Measurements from ENCODE around the gene MTERF4.

Gene MTERF4

GRCh38 chr2:241133436-241133820 is 31.3 kb upstream of the MTERF4 start:
- DNase-seq = no peak

DNA sequence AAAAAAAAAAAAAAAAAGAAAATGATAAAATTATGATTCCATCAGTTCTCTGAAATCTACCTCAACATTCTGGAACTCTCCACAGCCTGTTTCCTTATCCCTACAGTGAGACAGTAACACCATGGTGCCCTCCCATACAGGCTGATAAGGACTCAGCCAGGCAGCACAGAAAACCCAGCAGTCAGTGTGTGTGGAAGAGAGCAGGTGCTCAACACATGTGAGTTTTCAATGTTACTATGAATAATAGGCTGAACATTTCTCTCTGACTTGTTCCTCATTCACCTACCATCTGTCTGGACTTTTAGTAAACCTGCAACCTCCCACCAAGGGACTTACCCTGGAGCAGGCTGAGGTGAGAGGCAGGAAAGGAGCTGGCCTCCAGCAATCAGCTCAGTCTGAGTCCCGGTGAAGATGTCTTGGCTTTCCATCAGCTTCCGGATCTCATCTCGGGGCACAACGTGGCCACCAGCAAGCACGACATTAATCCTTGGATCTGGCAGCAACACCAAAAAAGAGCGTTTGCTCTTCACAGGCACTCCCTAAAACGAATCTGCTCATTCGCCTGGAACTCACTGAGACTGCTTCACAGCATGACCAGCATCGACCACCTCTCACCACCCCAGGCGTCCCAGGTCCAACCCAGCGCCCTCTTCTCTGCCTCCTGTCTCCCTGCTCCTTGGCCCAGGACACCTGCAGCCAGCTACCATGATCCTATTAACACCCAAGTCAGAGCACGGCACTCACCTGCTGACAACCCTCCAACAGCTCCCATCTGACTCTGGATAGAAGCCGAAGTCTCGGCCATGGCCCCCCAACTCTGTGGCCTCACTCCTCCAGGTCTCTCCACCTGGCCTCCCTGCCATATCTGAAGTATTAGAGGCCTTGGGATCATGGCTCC is 30.7 kb upstream of the MTERF4 start:
- no peak for DNase-seq

DNA sequence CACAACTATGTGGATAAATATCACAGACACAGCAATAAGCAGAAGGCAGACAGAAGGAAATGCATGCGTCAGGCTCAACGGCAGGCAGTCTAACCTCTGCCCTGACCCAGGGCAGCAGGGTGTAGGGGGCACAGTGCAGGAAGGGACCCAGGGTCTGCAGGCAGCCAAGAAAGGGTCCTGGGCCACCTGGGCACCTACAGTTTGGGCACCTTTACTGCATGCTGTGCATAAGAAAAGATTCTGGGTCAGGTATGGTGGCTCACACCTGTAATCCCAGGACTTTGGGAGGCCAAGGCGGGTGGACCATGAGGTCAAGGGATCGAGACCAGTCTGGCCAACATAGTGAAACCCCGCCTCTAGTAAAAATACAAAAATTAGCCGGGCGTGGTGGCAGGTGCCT is 29.4 kb upstream of the MTERF4 start:
- DNase-seq = no peak

DNA sequence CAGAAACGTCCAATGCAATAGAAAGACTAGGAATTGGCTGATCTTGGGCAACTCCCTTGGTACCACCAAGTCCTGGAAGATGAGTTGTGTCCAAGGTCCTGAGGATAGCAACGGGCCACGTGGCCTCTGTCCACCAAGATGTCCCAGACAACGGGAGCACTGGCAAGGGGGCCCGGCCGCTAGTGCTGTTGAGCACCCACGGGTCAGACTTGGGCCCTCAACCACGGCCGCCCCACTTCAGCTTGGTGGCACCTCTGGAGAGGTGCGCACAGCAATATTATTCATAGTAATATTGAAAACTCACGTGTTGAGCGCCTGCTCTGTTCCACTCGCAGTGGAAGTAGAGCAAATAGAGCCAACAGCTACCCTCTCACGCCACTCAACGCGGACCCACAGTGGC is 28.2 kb upstream of the MTERF4 start:
- DNase-seq = no peak

GRCh38 chr2:241129086-241129871 is 27.2 kb upstream of the MTERF4 start:
- DNase-seq = no peak

- no peak for DNase-seq
Measured at GRCh38 chr2:241128266-241128665, 26.2 kb upstream of the MTERF4 start.

GRCh38 chr2:241126771-241127202 is 24.7 kb upstream of the MTERF4 start:
- no peak for DNase-seq

GRCh38 chr2:241126201-241126611 is 24.1 kb upstream of the MTERF4 start:
- no peak for DNase-seq

GRCh38 chr2:241125626-241126025 is 23.5 kb upstream of the MTERF4 start:
- peak; percentile 29 for DNase-seq

DNA sequence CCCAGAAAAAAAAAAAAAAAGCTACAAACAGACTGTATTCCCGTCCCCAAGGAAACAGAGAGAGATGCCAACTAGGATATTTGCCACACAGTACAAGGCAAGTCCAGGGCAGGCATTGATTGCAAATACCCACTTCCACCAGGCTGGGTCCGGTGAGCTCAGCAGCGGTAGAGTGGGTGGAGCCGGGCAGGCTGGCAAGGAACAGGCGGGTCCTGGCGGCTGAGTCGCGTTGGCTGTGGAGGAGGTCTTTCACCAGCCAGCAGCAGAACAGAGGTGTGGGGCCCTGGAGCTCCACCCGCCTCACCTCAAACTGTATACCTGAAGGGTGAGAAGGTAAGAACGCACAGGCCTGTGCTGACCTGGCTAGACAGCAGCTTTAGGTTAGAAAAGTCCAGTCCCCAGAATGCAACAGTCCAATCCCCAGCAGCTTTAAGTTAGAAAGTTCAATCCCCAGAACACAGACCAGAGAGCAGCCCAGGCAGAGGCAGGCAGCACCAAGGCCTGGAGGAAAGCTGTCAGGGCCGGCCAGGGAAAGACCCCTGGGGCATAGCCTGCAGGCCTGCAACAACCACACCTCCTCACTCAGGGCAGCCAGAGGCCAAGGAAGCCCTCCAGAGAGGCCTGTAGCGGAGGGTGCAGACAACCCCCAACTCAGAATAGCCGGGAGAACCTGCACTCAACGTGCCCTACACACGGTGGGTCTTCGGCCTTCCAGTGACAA is 21.9 kb upstream of the MTERF4 start:
- DNase-seq = peak; percentile 66

GRCh38 chr2:241122376-241123002 is 20.4 kb upstream of the MTERF4 start:
- DNase-seq = no peak

DNA sequence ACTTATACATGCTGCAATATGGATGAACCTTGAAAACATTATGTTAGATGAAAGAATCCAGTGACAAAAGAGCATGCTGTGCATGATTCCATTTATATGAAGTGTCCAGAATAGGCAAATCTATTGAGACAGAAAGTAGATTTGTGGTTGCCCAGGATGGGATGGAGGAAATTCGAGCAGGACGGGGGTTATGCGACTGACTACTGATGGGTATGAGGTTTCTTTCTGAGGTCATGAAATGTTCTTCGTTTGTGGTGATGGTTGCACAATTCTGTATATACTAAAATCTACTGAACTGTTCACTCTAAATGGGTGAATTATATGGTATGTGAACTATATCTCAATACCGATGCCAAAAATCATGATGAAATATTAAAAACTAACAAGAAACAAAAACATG is 18.9 kb upstream of the MTERF4 start:
- no peak for DNase-seq

DNA sequence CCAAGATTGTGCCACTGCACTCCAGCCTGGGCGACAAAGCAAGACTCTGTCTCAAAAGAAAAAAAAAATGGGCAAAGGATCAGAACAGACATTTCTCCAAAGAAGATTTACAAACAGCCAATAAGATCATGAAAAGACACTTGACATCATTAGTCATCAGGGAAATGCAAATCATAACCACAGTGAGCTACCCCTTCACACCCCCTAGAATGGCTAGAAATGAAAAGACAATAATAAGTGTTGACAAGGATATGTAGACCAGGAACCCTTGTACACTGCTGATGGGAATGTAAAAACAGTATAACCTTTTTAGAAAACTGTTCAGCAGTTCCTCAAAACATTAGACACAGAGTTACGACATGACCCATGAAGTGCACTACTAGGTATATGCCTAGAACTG is 18.4 kb upstream of the MTERF4 start:
- DNase-seq = no peak

- no peak for DNase-seq
Measured at GRCh38 chr2:241118737-241119505, 16.8 kb upstream of the MTERF4 start.

GRCh38 chr2:241116606-241117560 is 14.8 kb upstream of the MTERF4 start:
- DNase-seq = no peak

DNA sequence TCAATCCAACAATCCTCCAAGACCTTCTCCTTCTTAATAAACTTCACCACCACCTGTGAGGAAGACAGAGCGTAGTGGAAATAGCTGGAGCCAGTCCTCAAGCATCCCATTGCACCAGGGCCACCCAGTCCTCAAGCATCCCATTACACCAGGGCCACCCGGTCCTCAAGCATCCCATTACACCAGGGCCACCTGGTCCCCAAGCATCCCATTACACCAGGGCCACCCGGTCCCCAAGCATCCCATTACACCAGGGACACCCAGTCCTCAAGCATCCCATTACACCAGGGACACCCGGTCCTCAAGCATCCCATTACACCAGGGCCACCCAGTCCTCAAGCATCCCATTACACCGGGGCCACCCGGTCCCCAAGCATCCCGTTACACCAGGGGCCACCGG is 13.3 kb upstream of the MTERF4 start:
- no peak for DNase-seq

DNA sequence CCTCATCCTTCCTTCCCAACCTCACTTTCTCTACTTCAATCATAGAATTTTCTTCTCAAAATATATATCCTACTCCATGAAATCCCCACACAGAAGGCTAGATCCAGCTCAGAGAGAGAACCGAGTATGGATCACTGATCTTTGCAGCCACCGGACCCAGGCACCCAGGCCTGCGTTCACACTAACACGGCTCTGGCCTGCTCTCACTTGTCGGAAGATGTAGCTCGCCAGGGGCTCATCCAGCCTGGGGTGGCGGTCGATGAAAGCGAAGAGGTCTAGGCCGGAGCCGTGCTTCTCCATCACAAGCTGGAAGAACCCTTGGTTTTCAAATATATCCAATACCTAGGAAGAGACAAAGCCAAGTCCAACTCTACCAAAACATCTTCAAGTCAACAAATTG is 12.7 kb upstream of the MTERF4 start:
- DNase-seq = no peak

- peak; percentile 71 for DNase-seq
Measured at GRCh38 chr2:241112592-241112991, 10.5 kb upstream of the MTERF4 start.

DNA sequence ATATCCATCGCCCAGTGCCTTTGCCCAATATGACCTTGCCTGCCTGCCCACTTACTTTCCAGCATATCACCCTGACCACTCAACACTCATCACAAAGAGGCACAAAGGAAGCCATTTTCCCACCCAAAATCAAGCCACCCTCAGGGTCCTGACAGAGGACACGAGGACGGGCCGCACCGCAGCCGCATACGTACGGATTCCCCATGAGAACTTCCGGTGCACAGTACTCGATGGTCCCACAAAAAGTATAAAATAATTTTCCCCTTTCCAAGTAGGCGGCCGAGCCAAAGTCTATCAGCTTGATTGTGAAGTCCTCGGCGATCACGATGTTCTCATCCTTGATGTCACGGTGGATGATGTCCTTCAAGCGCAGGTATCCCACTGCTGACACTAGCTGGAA is 10.0 kb upstream of the MTERF4 start:
- DNase-seq = no peak

GRCh38 chr2:241111440-241111805 is 9.3 kb upstream of the MTERF4 start:
- peak; percentile 54 for DNase-seq
